DND-41 (cell line): ENCODE results near the gene KSR1.

Source experiments
- CTCF ChIP-seq: IDR thresholded peaks from 2 replicates; pipeline ENCODE4 v1.5.1; 2012; ENCODE audit warnings: borderline replicate concordance, low read length, moderate library complexity, mild to moderate bottlenecking; ENCODE audit not compliant: poor library complexity, severe bottlenecking; ENCODE audit errors: extremely low read depth
- EZH2 ChIP-seq: IDR thresholded peaks from 3 replicates; pipeline ENCODE4 v1.6.1; 2012; ENCODE audit warnings: borderline replicate concordance, low read depth, mild to moderate bottlenecking, moderate library complexity, low read length, inconsistent platforms; ENCODE audit not compliant: severe bottlenecking

- TF ChIP-seq CTCF (no peak), EZH2 (no peak)
Observed at GRCh38 chr17:27493088-27493487, 36.8 kb downstream of the KSR1 start.
